GM19328 (cell line): ENCODE data around the gene TEKT5.

Experiments used
- ATAC-seq: cut with Tn5 transposase; IDR thresholded peaks from one replicate; pipeline ENCODE4 v1.9.1; 2021; ENCODE audit warnings: mild to moderate bottlenecking, moderate library complexity; ENCODE audit not compliant: unreplicated experiment

Gene TEKT5

DNA sequence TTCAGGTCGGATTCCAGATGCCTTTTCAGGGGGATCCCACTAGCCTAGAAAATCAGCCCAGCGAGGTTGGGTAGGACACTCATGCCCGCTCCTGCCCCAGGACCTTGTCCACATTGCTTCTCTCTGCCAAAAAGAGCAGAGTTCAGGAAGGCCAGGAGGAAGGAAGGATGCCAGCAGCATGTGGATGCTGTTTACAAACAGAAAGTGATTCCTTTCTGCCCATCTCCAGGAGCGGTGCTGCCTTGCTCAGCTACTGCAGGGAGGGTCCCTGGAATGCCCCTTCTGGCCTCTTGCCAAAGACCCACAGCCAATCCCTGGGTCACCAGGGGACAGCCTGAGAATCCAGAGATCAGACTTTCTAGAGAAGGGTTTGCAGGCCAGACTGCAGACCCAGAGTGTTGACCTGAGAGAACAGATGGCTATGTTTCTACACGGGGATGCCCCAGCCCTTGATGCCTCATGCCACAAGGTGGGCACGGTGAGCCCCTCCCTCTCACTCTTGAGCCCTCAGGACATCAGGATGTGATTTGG is 82.0 kb downstream of the TEKT5 start:
- ATAC-seq = no peak

DNA sequence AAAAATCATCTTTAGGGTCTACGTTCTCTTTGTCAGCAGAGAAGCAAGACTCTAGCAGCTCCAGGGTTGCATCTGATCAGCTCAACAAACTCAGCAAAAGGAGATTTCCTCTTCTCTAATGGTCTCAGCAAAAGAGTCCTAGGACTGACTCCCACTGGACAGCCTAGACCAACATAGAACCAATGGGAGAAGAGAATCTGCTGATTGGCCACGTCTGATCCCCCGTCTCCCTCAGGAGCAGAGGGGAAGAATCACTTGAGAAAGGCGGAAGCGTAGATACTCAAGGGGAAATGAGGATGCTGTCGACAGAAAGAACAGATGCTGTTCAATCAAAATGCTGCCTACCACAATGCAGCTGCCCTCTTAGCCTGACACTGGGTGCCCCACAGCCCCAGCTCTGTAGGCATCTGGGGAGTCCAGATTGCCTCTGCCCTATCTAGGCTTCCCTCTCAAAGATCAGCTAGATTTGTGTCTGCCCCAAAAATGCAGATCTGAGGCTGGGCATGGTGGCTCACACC is 82.8 kb downstream of the TEKT5 start:
- ATAC-seq = no peak

DNA sequence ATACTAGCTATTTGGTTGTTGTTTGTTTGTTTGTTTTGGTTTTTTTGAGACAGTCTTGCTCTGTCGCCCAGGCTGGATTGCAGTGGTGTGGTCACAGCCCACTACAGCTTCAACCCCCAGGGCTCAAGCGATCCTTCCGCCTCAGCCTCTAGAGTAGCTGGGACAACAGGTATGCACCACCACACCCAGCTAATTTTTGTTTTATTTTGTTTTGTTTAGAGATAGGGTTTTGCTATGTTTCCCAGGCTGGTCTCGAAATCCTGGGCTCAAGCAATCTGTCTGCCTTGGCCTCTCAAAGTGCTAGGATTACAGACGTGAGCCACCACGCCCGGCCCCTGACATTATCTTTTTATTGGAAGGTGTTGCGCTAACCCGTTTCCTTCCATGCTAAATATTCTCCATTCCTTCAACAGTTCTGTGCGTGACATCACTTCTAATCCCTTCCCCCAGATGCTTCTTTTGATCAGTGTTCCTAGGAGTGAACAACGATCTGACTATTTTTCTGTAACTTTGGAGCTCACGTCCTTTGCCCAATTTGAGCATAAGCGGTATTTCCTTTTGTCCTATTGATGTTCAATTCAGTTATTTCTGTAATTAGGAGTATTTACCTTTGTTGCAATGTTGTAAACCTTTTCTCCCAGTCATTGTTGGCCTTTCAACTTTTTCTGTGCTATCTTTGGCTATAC is 84.1 kb downstream of the TEKT5 start:
- no peak for ATAC-seq

GRCh38 chr16:10609402-10609774 is 85.3 kb downstream of the TEKT5 start:
- ATAC-seq = no peak

DNA sequence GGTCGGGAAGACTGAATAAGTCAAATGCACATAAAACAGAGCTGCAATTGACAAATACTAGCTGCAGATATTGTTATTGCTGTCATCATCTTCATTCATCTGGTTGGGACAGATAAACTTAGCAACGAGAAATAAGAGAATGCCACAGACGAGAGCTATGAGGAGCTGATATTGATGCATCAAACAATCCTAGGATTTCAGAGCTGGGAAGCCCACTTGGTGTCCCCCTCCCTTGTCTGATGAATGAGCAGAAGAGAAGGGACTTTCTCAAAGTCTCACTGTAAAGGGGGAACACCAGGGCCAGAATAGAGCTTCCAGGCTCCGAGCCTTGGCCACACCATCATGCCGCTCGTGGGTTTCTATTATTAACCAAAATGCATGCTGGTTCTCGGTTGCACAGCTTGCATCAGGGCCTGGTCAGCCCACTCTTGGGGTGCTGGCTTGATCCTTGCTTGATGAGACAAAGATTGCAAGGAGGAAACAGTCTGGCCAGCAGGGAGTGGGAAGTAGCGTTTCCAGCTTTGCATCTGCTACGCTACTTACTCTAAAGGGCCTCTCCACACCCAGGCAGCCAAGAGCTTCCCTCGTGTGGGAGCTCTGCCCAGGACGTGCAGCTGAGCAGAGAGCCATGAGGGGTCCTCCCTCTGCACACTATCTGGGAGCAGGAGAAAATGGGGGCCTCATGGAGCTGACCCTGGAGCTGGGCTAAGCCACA is 85.9 kb downstream of the TEKT5 start:
- no peak for ATAC-seq

GRCh38 chr16:10607157-10607556 is 87.6 kb downstream of the TEKT5 start:
- ATAC-seq = no peak

GRCh38 chr16:10606607-10607006 is 88.1 kb downstream of the TEKT5 start:
- ATAC-seq = no peak

DNA sequence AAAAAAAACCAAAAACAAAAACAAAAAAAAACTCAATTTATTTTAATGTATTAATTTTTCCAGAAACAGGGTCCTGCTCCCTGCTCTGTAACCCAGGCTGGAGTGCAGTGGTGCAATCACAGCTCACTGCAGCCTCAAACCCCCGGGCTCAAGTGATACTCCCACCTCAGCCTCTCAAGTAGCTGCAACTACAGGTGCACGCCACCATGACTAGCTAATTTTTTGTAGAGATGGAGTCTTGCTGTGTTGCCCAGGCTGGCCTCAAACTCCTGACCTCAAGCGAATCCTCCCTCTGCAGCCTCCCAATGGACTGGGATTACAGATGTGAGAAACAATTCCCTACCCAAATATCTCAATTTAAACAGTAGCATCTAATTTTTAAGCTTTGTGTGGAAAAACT is 89.1 kb downstream of the TEKT5 start:
- no peak for ATAC-seq

DNA sequence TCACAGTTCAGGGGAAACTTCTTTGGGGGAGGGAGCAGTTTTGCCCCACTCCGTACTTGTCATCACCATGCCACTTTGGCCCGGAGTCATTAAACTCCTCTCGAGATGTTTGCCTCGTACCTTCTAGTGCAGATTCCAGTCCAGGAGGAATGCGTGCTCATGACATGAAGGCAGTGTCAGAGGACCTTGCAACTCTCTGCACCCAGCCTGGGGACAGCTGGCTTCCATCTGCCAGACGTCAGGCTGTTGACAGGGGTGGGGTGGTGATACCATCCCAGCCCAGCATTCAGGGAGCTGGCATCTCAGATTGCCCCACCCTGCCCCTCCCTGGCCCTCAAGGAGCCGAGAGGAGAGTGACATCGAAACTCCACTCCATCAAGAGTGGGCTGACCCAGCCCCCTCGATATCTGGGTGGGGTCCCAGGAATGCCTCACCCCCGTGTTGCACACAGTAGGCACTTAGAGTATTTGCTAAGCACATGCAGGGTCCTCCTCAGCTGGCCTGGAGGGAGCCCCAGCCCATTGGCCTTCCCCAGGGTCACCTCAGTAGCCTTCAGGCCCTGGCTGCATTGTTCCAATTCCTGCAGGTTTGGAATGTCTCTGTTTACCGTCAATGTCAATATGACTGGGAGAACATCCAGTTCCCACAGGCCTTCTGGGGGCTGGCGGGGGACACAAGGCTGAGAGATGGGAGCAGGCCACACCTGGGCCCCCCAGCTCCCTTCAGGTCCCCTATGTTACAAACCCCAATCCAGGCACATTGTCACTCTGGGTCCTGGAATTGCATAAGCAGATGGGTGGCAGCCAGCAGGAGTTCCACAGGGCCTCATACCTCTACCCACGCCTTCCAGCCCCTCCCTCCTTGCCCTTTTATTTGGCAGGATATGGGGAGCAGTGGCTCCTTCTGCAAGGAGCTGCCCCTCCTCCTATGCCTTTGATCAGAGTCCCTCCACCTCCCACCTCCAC is 93.0 kb downstream of the TEKT5 start:
- no peak for ATAC-seq

DNA sequence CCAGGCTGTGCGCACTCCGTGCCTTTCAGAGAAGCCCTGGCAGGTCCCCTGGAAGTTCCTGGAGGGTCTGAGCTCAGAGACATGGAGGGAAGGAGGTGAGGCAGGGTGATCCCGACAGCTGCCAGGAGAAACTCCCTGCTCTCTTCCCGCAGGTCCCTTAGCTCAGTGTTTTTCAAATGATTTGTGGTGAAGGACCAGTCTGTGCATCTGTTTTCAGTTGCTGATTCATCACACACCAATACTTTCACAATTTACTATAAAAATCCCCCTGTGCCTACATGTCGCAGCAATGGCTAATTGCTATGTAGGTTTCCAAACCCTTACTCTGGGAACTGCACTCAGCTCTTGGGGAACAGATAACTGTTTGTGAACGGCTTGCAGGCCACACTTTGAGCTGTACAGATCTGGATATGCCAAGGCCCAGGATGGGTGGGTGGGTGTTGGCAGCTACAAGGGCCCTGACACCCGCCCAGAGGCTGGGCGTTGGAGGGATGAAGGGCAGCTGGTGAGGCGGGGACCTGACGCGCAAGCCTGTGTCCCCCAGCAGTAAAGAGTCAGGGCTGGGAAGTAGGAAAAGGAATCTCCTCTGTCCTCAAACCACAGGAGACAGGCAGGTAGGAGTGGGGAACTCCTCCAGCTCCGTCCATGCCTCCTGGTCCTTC is 93.8 kb downstream of the TEKT5 start:
- no peak for ATAC-seq

DNA sequence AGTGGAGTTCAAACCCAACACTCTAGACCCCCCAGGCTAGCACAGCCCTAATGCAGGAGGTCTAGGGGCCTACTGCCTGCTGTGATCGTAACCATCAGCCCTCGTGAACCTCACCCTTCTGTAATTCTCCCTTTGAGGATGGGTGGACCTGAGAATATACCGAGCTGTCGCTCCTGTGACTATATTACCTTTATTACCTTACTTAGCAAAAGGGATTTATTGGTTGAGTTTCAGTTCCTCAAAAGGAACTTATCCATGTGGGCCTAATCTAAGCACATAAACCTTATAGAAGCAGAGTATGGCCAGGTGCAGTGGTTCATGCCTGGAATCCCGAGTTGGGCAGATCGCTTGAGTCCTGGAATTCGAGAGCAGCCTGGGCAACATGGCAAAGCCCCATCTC is 95.1 kb downstream of the TEKT5 start:
- no peak for ATAC-seq

GRCh38 chr16:10598157-10598556 is 96.6 kb downstream of the TEKT5 start:
- no peak for ATAC-seq

DNA sequence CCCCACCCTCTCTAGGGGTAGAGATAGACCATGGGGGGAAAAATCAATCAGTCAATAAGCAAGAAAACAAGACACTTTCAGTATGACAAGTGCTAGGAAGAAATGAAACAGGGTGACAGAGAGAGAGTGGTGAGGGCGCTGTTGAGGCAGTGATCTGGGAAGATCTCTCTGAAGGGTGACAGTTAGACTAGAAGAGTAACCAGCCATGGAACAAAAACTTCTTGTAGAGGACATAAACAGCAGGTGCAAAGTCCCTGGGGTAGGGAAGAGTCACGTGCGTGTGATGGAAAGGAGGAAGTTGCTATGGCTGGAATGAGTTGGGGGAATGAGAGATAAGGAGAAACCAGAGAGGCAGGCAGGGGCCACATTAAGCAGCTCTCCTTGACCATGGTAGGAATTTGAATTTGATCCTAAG is 97.5 kb downstream of the TEKT5 start:
- ATAC-seq = no peak

DNA sequence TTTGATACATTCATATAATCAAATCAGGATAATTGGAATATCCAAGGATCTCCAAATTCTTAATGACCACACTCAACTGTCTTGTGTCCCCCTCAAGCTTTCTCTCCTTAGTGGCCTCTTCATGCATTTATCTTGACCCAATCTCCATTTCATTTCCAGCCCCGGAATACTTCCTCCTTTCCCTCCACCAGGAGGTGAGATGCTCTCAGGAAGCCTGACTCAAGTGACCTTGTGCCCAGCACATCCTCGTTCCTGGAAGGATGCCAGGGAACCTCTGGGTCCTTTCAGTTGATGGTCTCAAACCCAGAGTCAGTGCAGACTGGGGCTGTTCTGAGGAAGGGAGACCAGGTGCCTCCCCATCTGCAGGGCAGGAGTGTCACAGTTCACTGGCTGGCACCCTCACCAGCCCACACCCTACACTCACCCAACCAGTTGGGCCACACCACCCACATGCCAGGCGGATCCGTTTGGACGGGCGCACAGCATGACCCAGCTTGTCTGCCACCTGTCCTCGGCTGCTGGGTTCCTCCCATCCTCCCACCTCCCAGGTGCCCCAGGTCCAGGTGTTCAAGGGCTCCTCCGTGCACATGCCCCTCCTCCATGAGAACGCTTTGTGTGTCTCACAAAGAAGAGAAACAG is 100.3 kb downstream of the TEKT5 start:
- no peak for ATAC-seq

DNA sequence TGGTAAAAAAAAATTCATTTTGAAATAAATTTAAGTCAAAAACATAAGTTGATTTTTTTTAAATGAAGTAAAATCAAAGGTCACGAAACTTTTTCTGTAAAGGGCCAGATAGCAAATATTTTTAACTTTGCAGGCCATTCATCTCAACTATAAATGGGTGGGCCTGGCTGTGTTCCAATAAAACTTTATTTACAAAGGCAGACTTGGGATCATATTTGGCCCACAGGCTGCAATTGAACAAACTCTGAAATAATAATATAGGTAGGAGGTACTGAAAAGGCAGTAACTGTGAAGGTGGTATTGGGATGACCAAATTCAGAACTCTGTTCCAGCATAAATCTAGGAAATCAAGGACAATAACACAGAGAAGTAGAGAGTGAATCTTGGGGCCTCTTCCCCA is 102.1 kb downstream of the TEKT5 start:
- ATAC-seq = no peak

DNA sequence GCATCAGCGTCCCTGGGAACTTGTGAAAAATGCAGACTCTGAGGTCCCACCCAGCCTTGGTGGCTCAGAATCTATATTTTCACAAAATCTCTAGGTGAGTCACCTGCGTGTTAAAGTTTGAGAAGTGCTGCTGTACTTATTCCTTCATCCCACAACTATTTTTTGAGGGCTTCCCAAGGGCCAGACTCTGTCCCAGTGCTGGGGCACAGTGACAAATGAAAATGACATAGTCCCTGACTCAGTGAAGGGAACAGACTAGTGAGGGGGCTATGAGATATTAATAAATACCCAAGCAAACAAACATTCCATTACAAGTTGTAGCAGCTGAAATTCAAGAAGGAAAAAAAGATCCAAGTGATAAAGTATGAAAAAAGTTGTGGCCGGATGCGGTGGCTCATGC is 104.4 kb downstream of the TEKT5 start:
- ATAC-seq = no peak

- ATAC-seq = no peak
Measured at GRCh38 chr16:10589109-10589508, 105.6 kb downstream of the TEKT5 start.

DNA sequence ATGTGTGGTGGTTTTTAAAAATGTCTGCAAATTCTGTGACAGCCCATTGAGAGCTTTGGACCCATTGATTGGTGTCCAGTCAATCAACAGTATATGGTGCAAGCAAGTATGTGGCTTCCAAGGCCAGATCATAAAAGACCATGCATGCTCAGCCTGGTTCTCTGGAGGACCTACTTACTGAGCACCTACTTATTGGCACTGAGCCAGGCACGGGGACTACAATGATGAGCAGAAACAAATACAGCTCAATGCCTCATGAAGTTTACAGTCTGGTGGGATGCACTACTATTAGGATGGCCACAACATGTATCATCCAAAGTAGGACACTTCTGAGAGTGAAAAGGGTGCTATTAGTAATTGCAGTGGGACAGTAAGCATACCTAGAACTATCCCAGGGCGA is 107.1 kb downstream of the TEKT5 start:
- ATAC-seq = no peak

GRCh38 chr16:10584981-10585438 is 109.7 kb downstream of the TEKT5 start:
- no peak for ATAC-seq

- no peak for ATAC-seq
Measured at GRCh38 chr16:10583269-10583668, 111.5 kb downstream of the TEKT5 start.
